HG03520 (cell line): Measurements from ENCODE around the gene SLC45A1.
"Not testable (repeated sequence)": the region's sequence is repeated elsewhere in the genome, so short reads cannot be mapped to it uniquely, and the experiment has no call there.

Experiments used
- ATAC-seq: cut with Tn5 transposase; IDR thresholded peaks from one replicate; pipeline ENCODE4 v1.9.1; 2021; ENCODE audit warnings: mild to moderate bottlenecking, moderate library complexity; ENCODE audit not compliant: unreplicated experiment

SLC45A1 gene

GRCh38 chr1:8364528-8365442, 46.9 kb downstream of the SLC45A1 start:
- ATAC-seq, result no peak

- ATAC-seq, result no peak
Measured at GRCh38 chr1:8365661-8366362, 47.9 kb downstream of the SLC45A1 start.

- no peak for ATAC-seq
Measured at GRCh38 chr1:8367571-8368194, 49.8 kb downstream of the SLC45A1 start.

GRCh38 chr1:8368956-8369639, 51.2 kb downstream of the SLC45A1 start:
- no peak for ATAC-seq

- ATAC-seq, result no peak
Measured at GRCh38 chr1:8370046-8370881, 52.4 kb downstream of the SLC45A1 start.

- no peak for ATAC-seq
Measured at GRCh38 chr1:8370905-8371315, 53.0 kb downstream of the SLC45A1 start.

- no peak for ATAC-seq
Measured at GRCh38 chr1:8371372-8371991, 53.6 kb downstream of the SLC45A1 start.

GRCh38 chr1:8373125-8373524, 55.2 kb downstream of the SLC45A1 start:
- no peak for ATAC-seq

- ATAC-seq, result no peak
Measured at GRCh38 chr1:8373581-8374241, 55.8 kb downstream of the SLC45A1 start.

- no peak for ATAC-seq
Measured at GRCh38 chr1:8374356-8374755, 56.4 kb downstream of the SLC45A1 start.

- no peak for ATAC-seq
Measured at GRCh38 chr1:8374812-8375211, 56.9 kb downstream of the SLC45A1 start.

GRCh38 chr1:8376358-8376840, 58.5 kb downstream of the SLC45A1 start:
- no peak for ATAC-seq

GRCh38 chr1:8377271-8377981, 59.5 kb downstream of the SLC45A1 start:
- no peak for ATAC-seq

GRCh38 chr1:8378178-8378577, 60.3 kb downstream of the SLC45A1 start:
- ATAC-seq, result no peak

- no peak for ATAC-seq
Measured at GRCh38 chr1:8378981-8379470, 61.1 kb downstream of the SLC45A1 start.

GRCh38 chr1:8379513-8380186, 61.7 kb downstream of the SLC45A1 start:
- ATAC-seq, result no peak

GRCh38 chr1:8380310-8380709, 62.4 kb downstream of the SLC45A1 start:
- ATAC-seq, result not testable (repeated sequence)

GRCh38 chr1:8381618-8382017, 63.7 kb downstream of the SLC45A1 start:
- ATAC-seq, result no peak
